Measurements from ENCODE around the gene STAT1. TPM values are rescaled to one million over a fixed set of nuclear protein-coding genes. Genes with fewer than 3 reads are reported as not detected.

The STAT1 gene
- total and polyA plus RNA-seq, 10 of the 15 experiments (the other 5 are each of a cell fraction or from before 2014, with no cell fraction given) = 81.8 to 398 (median 307) TPM

DNA sequence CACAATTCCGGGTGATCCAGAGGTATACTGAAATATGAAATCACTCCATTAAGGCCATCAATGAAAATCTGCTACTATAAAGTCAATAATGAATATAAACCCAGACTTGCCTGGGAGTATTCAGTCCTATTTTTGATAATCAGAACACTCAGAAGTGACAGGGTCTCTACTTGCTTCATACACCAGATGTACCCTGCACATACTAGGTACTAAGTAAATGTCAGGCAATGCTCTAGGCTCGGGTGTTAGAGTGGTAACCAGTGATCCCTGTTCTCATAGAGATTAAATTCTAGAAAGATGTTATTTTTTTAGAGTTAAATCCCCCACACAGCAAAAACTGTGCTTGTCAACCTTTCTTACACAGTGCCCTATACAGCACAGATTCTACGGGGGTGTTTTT, 12.3 kb downstream of the STAT1 start:
- ChIA-PET POLR2A (interaction anchor here (1.4 to 1.5 kb wide), 2 partner anchors 8 to 15 kb away, joined by 3 to 4 read pairs; no protein-coding TSS in a partner anchor), SMC1A (ENCODE audit: uncharacterized antibody, unreplicated experiment) (interaction anchor here (0.8 to 2.3 kb wide), 8 partner anchors 9 to 54 kb away, joined by 3 to 9 read pairs (median 4); no protein-coding TSS in a partner anchor), RAD21 (ENCODE audit: unreplicated experiment) (no interaction called here), CTCF (interaction anchor here (1.3 kb wide), 1 partner anchor 34 kb away, joined by 3 read pairs; no protein-coding TSS in a partner anchor)
- ATAC-seq (no peak; the same call in 2 of the 3 replicates), FAIRE-seq (no peak), DNase-seq (ENCODE audit: low read depth, low spot score) (no peak)
- Histone ChIP-seq H3K4me1 (ENCODE audit: control insufficient read depth, insufficient read depth, low read length) (peaks cover 2% of the 10 kb centered on the region; the same call in 1 of the 2 replicates), H4K20me1 (ENCODE audit: control insufficient read depth, insufficient read depth) (peaks cover 26% of the 10 kb centered on the region; the same call in 1 of the 2 replicates), H3K4me2 (ENCODE audit: control insufficient read depth, insufficient read depth) (no peak overlapping the region), H3K79me2 (ENCODE audit: control insufficient read depth, insufficient read depth, low read length) (peaks cover 31% of the 10 kb centered on the region), H3K27ac (ENCODE audit: control insufficient read depth, insufficient read depth) (no peak overlapping the region), H2AFZ (ENCODE audit: control insufficient read depth, low read depth, low read length) (no peak overlapping the region), H3K4me3 (no peak overlapping the region), H3K27me3 (replicated peaks in 1 of 2; ENCODE audit: control insufficient read depth in 2 of 2, insufficient read depth in 2 of 2, low read length in 1 of 2) (no peaks in the 10 kb centered on the region), H3K9me3 (replicated peaks; ENCODE audit: control insufficient read depth, insufficient read depth, low read length) (peaks cover 27% of the 10 kb centered on the region), H3K9ac (ENCODE audit: control insufficient read depth, insufficient read depth, low read length) (no peak overlapping the region), H3K36me3 (ENCODE audit: control insufficient read depth in 2 of 2, insufficient read depth in 2 of 2, low read length in 1 of 2) (peaks cover 42 to 84% of the 10 kb centered on the region in 2 experiments)
- TF ChIP-seq, protein P1, sequence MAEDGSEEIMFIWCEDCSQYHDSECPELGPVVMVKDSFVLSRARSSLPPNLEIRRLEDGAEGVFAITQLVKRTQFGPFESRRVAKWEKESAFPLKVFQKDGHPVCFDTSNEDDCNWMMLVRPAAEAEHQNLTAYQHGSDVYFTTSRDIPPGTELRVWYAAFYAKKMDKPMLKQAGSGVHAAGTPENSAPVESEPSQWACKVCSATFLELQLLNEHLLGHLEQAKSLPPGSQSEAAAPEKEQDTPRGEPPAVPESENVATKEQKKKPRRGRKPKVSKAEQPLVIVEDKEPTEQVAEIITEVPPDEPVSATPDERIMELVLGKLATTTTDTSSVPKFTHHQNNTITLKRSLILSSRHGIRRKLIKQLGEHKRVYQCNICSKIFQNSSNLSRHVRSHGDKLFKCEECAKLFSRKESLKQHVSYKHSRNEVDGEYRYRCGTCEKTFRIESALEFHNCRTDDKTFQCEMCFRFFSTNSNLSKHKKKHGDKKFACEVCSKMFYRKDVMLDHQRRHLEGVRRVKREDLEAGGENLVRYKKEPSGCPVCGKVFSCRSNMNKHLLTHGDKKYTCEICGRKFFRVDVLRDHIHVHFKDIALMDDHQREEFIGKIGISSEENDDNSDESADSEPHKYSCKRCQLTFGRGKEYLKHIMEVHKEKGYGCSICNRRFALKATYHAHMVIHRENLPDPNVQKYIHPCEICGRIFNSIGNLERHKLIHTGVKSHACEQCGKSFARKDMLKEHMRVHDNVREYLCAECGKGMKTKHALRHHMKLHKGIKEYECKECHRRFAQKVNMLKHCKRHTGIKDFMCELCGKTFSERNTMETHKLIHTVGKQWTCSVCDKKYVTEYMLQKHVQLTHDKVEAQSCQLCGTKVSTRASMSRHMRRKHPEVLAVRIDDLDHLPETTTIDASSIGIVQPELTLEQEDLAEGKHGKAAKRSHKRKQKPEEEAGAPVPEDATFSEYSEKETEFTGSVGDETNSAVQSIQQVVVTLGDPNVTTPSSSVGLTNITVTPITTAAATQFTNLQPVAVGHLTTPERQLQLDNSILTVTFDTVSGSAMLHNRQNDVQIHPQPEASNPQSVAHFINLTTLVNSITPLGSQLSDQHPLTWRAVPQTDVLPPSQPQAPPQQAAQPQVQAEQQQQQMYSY (CRISPR knock-in tag; IDR thresholded peaks at IDR 0.05) = no peak
- TF ChIP-seq NFYB (IDR thresholded peaks at IDR 0.05; ENCODE audit: insufficient read depth, low read depth, low read length) (no peak), POLR2AphosphoS5 (IDR thresholded peaks at IDR 0.05; ENCODE audit: low read length) (peak; percentile 55)
- TF ChIP-seq, protein P2, sequence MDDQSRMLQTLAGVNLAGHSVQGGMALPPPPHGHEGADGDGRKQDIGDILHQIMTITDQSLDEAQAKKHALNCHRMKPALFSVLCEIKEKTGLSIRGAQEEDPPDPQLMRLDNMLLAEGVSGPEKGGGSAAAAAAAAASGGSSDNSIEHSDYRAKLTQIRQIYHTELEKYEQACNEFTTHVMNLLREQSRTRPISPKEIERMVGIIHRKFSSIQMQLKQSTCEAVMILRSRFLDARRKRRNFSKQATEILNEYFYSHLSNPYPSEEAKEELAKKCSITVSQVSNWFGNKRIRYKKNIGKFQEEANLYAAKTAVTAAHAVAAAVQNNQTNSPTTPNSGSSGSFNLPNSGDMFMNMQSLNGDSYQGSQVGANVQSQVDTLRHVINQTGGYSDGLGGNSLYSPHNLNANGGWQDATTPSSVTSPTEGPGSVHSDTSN (IDR thresholded peaks at IDR 0.05; ENCODE audit: insufficient replicate concordance, low read depth, low read length) = no peak
- WGBS (ENCODE audit: insufficient coverage, insufficient replicate concordance, low lambda C conversion rate, missing lambda C conversion rate) = 75% methylated on average over 3 of the region's 3 CpGs
- intact Hi-C loops (cut with micrococcal nuclease; ENCODE audit: unreplicated experiment) (no loop called here), in situ Hi-C loops (cut with MboI) (no loop called here)
- BruUV-seq (replicated peaks) = no TSS peak

Measured in GM12878 (cell line).